Endodermal cell (in vitro differentiated cells): ENCODE data around the gene FPGS. TPM values are rescaled to one million over a fixed set of nuclear protein-coding genes. Genes with fewer than 3 reads are reported as not detected.

Experiments used
- DNase-seq: peaks from one replicate; pipeline ENCODE4 v3.0.0-alpha.2; 2017
- H3K27ac ChIP-seq: 2 replicates; pipeline ENCODE4 v1.5.1; 2013; ENCODE audit warnings: mild to moderate bottlenecking, low read depth, low read length, moderate library complexity
- H3K27me3 ChIP-seq: 2 replicates; pipeline ENCODE4 v1.6.1; 2013; ENCODE audit warnings: mild to moderate bottlenecking, low read length, moderate library complexity; ENCODE audit not compliant: insufficient read depth, control insufficient read depth, poor library complexity, severe bottlenecking
- H3K36me3 ChIP-seq: 2 replicates; pipeline ENCODE4 v1.7.0; 2013; ENCODE audit warnings: mild to moderate bottlenecking, low read length, moderate library complexity; ENCODE audit not compliant: control insufficient read depth, insufficient read depth
- H3K4me1 ChIP-seq: one replicate; pipeline ENCODE4 v1.7.0; 2013; ENCODE audit warnings: low read length; ENCODE audit not compliant: control insufficient read depth, insufficient read depth
- H3K4me3 ChIP-seq: 2 replicates; pipeline ENCODE4 v1.5.1; 2013; ENCODE audit warnings: mild to moderate bottlenecking, low read length, moderate library complexity
- H3K9ac ChIP-seq: 2 replicates; pipeline ENCODE4 v1.6.1; 2013; ENCODE audit warnings: mild to moderate bottlenecking, low read length, moderate library complexity; ENCODE audit not compliant: poor library complexity, severe bottlenecking; ENCODE audit errors: extremely low read depth
- H3K9me3 ChIP-seq: 2 replicates; pipeline ENCODE4 v1.6.1; 2013; ENCODE audit warnings: mild to moderate bottlenecking, low read length, moderate library complexity; ENCODE audit not compliant: control insufficient read depth
- H3K27ac Mint-ChIP-seq: 2 replicates; pipeline ENCODE4 v1.8.0; 2020; ENCODE audit warnings: mixed read lengths
- H3K27me3 Mint-ChIP-seq: 2 replicates; pipeline ENCODE4 v1.8.0; 2021; ENCODE audit warnings: mild to moderate bottlenecking, mixed read lengths; ENCODE audit not compliant: insufficient read depth
- H3K36me3 Mint-ChIP-seq: 2 replicates; pipeline ENCODE4 v1.8.0; 2020; ENCODE audit warnings: low read depth, mixed read lengths
- H3K4me1 Mint-ChIP-seq: 2 replicates; pipeline ENCODE4 v1.8.0; 2020; ENCODE audit warnings: mixed read lengths
- H3K4me3 Mint-ChIP-seq: 2 replicates; pipeline ENCODE4 v1.8.0; 2020; ENCODE audit warnings: mild to moderate bottlenecking, moderate library complexity, mixed read lengths
- H3K9me3 Mint-ChIP-seq: 2 replicates; pipeline ENCODE4 v1.8.0; 2020; ENCODE audit warnings: mild to moderate bottlenecking, mixed read lengths
- whole genome bisulfite sequencing, 2 experiments: methylation state at CpG; one replicate each; pipeline versions ENCODE4 v1.1.5 to v1.1.7; 2013; ENCODE audit warnings: missing lambda C conversion rate in 2 of 2, mixed read lengths in 1 of 2; ENCODE audit not compliant: insufficient coverage in 1 of 2, insufficient read length in 1 of 2; 5-methylcytosine and 5-hydroxymethylcytosine counted together
- total RNA-seq, 2 donors: library from RNA; stranded (reverse); fragmentation: NEBNext Ultra II Directional in 1 of 2; extraction: Animal tissue kit (Norgen Biotek cat#: 25700) in 1 of 2; gene quantifications; 2 replicates in 1 of 2; 3 replicates in 1 of 2; pipeline ENCODE4 v1.2.1, GENCODE V29; 2021
- TF ChIP-seq, protein P1 (sequence below): fragments of 200-600 bp; sonication (generic); conservative IDR thresholded peaks from 2 replicates; pipeline ENCODE4 v1.5.0; 2021; ENCODE audit warnings: antibody characterized with exemption, mild to moderate bottlenecking

FPGS gene
- total RNA-seq, 2 donors from 2014 or later: 75.2 to 76.4 TPM

DNA sequence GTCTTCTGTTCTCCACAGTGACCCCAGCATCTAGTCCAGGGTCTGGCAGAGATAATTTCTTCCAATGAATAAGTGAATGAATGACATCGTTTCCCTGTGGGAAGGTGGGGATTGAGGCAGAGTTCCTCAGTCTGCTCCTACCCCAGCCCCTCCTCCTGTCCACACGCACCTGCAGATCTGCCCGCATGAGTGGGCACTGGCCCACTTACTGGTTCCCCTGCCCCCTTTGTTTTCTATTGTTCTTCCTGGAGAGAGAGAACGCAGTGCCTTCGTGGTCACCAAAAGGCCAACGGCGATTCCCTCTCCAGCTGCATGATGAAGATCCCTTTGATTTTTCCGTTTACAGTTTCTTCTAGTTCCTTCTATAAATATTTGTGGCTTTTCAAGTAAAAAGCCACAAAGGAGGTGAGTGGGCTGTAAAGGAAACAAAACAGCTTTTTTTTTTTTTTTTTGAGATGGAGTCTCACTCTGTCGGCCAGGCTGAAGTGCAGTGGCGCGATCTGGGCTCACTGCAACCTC lies 5.8 kb upstream of the FPGS start:
- Mint-ChIP-seq H3K4me1 (peaks cover 5% of the 10 kb centered on the region), H3K9me3 (no peaks in the 10 kb centered on the region), H3K4me3 (no peak overlapping the region), H3K36me3 (peaks cover 7% of the 10 kb centered on the region), H3K27ac (no peak overlapping the region), H3K27me3 (peaks cover 2% of the 10 kb centered on the region)
- WGBS, 2 experiments: 94% methylated on average over 8 to 11 of the region's 11 CpGs
- no peak overlapping the region for H3K9ac ChIP-seq
- no peaks in the 10 kb centered on the region for H3K27me3 ChIP-seq
- H3K4me3 ChIP-seq: no peak overlapping the region
- DNase-seq: no peak
- H3K27ac ChIP-seq: no peak overlapping the region
- peaks cover 5% of the 10 kb centered on the region for H3K4me1 ChIP-seq
- no peaks in the 10 kb centered on the region for H3K9me3 ChIP-seq
- peaks cover 13% of the 10 kb centered on the region for H3K36me3 ChIP-seq
- TF ChIP-seq, protein P1, sequence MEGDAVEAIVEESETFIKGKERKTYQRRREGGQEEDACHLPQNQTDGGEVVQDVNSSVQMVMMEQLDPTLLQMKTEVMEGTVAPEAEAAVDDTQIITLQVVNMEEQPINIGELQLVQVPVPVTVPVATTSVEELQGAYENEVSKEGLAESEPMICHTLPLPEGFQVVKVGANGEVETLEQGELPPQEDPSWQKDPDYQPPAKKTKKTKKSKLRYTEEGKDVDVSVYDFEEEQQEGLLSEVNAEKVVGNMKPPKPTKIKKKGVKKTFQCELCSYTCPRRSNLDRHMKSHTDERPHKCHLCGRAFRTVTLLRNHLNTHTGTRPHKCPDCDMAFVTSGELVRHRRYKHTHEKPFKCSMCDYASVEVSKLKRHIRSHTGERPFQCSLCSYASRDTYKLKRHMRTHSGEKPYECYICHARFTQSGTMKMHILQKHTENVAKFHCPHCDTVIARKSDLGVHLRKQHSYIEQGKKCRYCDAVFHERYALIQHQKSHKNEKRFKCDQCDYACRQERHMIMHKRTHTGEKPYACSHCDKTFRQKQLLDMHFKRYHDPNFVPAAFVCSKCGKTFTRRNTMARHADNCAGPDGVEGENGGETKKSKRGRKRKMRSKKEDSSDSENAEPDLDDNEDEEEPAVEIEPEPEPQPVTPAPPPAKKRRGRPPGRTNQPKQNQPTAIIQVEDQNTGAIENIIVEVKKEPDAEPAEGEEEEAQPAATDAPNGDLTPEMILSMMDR: no peak

DNA sequence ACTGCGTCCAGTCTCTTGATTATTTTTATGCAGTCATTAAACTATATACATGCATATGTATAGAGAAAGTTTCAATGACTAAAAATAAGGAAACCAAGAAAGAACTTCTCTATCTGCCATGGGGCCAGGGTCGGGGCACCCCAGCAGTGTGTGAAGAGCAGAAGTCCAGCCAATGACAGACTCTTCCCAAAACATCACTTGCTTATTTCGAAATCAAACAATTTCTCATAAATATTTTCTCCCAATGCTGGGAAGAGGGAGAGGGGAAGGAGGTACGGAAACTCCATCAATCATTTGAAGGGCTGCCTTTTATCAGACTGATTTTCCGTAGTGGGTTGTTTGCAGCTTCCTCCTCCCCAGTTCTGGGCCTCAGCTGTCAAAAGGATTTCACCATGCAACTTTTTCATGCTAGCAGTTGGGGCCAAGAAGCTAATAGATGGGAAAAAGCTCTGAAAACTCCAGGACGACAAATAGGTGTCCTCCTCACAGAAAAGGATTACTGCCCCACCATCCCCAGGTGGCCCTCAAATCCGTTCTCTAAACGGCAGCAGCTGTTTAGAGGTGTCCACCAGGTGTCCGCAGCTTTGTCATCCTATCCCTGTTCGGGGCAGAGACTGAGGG lies 617 bp upstream of the FPGS start:
- H3K9me3 Mint-ChIP-seq: no peaks in the 10 kb centered on the region
- H3K36me3 ChIP-seq: peaks cover 10% of the 10 kb centered on the region
- H3K27ac ChIP-seq: no peak overlapping the region
- H3K27me3 ChIP-seq: no peaks in the 10 kb centered on the region
- no peaks in the 10 kb centered on the region for H3K9me3 ChIP-seq
- WGBS, 2 experiments: 20 to 33% methylated on average over 2 to 9 of the region's 10 CpGs
- peak overlapping the region; percentile 97 for H3K4me3 Mint-ChIP-seq
- no peak for DNase-seq
- no peak overlapping the region for H3K9ac ChIP-seq
- peaks cover 7% of the 10 kb centered on the region for H3K36me3 Mint-ChIP-seq
- peaks cover 5% of the 10 kb centered on the region for H3K4me1 Mint-ChIP-seq
- TF ChIP-seq, protein P1: peak; percentile 69
- H3K27me3 Mint-ChIP-seq: peaks cover 2% of the 10 kb centered on the region
- H3K27ac Mint-ChIP-seq: peak overlapping the region; percentile 97
- peaks cover 13% of the 10 kb centered on the region for H3K4me1 ChIP-seq
- peak overlapping the region; percentile 79 for H3K4me3 ChIP-seq

- Mint-ChIP-seq H3K9me3 (no peaks in the 10 kb centered on the region), H3K27ac (peak overlapping the region; percentile 95), H3K27me3 (no peaks in the 10 kb centered on the region), H3K4me3 (peak overlapping the region; percentile 97), H3K36me3 (peaks cover 16% of the 10 kb centered on the region), H3K4me1 (peaks cover 2% of the 10 kb centered on the region)
- Histone ChIP-seq H3K9ac (peak overlapping the region; percentile 84), H3K9me3 (no peaks in the 10 kb centered on the region), H3K4me3 (peak overlapping the region; percentile 97), H3K27ac (peak overlapping the region; percentile 17), H3K36me3 (peaks cover 22% of the 10 kb centered on the region), H3K27me3 (no peaks in the 10 kb centered on the region), H3K4me1 (peaks cover 8% of the 10 kb centered on the region)
- 61 to 87% methylated on average over 10 to 18 of the region's 18 CpGs for WGBS, 2 experiments
- TF ChIP-seq, protein P1: no peak
- DNase-seq: no peak
Observed at GRCh38 chr9:127803507-127804352, 1.0 kb downstream of the FPGS start.
